SW 1271 (cell line): ENCODE measurements around the gene PNN.

Experiments used
- DNase-seq, 2 experiments: peaks; one replicate each; lab custom pipeline; 2025; lab: John Stamatoyannopoulos, UW

The PNN gene

GRCh38 chr14:39229601-39230110 lies 54.6 kb downstream of the PNN start:
- no peak for DNase-seq

- DNase-seq: no peak
Measured at GRCh38 chr14:39230416-39231035, 55.5 kb downstream of the PNN start.

GRCh38 chr14:39231751-39232553 lies 56.9 kb downstream of the PNN start:
- peak in 1 of 2 experiments; percentile 8 for DNase-seq
